ENCODE data around the gene EN1. TPM values are rescaled to one million over a fixed set of nuclear protein-coding genes. Genes with fewer than 3 reads are reported as not detected.

Gene EN1
- total RNA-seq, 4 donors from 2014 or later = 7.3 to 16.7 (median 11.8) TPM

DNA sequence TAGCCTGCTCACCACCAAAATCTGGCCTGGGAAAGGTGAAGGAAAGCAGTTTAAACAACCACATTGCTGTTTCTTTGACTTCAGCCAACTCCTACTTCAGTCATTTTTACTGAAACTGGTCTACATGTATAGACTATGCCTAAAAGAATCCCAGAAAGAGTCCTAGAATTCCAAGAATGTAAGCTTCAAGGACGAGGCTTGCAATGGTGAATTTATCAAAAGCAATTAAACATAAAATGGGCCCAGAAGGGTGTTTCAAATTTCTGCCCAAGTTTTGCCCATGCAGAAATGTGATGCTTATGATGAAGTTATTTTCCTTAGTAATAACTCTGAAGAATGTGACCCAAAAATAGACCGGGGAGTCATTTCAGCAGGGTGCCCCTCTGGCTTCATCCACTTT is 16.6 kb downstream of the EN1 start:
- no peak for DNase-seq (ENCODE audit: low spot score in 2 of 2)
- Histone ChIP-seq H3K27me3 (peaks cover 54% of the 10 kb centered on the region), H3K4me3 (no peak overlapping the region), H3K4me1 (peaks cover 26% of the 10 kb centered on the region), H3K9me3 (no peaks in the 10 kb centered on the region), H3K36me3 (no peaks in the 10 kb centered on the region), H3K27ac (peak overlapping the region; percentile 61)
- WGBS = 80% methylated on average over 2 of the region's 2 CpGs
- TF ChIP-seq EP300 (IDR thresholded peaks at IDR 0.05) (no peak), POLR2AphosphoS5 (IDR thresholded peaks at IDR 0.05) (no peak), POLR2A (IDR thresholded peaks at IDR 0.05) (no peak)
- TF ChIP-seq, protein P1, sequence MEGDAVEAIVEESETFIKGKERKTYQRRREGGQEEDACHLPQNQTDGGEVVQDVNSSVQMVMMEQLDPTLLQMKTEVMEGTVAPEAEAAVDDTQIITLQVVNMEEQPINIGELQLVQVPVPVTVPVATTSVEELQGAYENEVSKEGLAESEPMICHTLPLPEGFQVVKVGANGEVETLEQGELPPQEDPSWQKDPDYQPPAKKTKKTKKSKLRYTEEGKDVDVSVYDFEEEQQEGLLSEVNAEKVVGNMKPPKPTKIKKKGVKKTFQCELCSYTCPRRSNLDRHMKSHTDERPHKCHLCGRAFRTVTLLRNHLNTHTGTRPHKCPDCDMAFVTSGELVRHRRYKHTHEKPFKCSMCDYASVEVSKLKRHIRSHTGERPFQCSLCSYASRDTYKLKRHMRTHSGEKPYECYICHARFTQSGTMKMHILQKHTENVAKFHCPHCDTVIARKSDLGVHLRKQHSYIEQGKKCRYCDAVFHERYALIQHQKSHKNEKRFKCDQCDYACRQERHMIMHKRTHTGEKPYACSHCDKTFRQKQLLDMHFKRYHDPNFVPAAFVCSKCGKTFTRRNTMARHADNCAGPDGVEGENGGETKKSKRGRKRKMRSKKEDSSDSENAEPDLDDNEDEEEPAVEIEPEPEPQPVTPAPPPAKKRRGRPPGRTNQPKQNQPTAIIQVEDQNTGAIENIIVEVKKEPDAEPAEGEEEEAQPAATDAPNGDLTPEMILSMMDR (IDR thresholded peaks at IDR 0.05) = no peak

DNA sequence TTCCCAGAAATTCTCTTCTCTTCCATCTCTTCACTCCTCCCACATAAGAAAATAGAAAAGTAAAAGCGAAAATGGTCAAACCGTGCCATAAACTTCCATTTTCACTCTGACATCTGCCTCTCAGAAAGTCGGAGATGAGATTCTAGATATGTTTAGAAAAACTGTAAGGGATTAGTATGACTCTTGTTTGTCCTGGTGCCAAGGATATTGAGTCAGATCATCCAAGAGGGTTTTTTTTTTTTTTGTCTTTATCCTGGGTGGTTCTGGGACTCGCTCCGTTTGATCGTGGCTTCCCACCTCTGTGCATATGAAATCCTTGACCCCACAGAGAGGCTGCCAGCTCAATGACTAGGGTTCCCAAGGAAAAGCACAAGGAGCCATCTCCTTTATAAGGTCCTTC is 17.3 kb downstream of the EN1 start:
- peaks cover 47% of the 10 kb centered on the region for H3K27me3 ChIP-seq

DNA sequence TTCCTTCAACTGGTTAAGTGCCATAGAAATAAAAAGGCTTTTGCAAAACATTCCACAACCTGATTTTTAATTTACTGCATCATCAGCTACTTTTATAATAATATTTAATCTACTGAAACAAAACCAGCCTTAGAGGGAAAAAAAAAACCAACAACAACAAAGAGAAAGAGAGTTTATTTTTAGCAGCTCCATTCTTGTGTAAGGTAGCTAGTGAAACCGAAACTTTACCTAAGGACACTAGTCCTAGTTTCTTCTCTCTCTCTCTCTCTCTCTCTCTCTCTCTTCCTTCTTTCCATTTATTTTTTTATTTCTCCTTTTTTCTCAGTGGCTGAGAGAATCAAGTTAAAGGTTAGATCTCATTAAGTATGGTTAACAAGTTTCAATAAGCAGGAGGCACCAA is 21.4 kb downstream of the EN1 start:
- Histone ChIP-seq H3K4me1 (peaks cover 3% of the 10 kb centered on the region), H3K9me3 (no peaks in the 10 kb centered on the region), H3K4me3 (no peak overlapping the region), H3K36me3 (no peaks in the 10 kb centered on the region), H3K27ac (peak overlapping the region; percentile 38), H3K27me3 (peaks cover 14% of the 10 kb centered on the region)
- 27% methylated on average over 1 of the region's 1 CpG for WGBS
- DNase-seq (ENCODE audit: low spot score in 2 of 2) = no peak
- TF ChIP-seq EP300 (IDR thresholded peaks at IDR 0.05) (no peak), POLR2AphosphoS5 (IDR thresholded peaks at IDR 0.05) (no peak), POLR2A (IDR thresholded peaks at IDR 0.05) (no peak)
- TF ChIP-seq, protein P1 (IDR thresholded peaks at IDR 0.05) = no peak

More for the DNA sequence above, 17.3 kb downstream of the EN1 start:
- peaks cover 18% of the 10 kb centered on the region for H3K4me1 ChIP-seq
- no peaks in the 10 kb centered on the region for H3K9me3 ChIP-seq
- no peak overlapping the region for H3K4me3 ChIP-seq
- peak overlapping the region; percentile 61 for H3K27ac ChIP-seq
- WGBS = 28% methylated on average over 6 of the region's 6 CpGs
- DNase-seq (ENCODE audit: low spot score in 2 of 2) = peak; percentile 28 to 56
- TF ChIP-seq, protein P1 (IDR thresholded peaks at IDR 0.05) = no peak
- TF ChIP-seq EP300 (IDR thresholded peaks at IDR 0.05) = no peak
- TF ChIP-seq POLR2A (IDR thresholded peaks at IDR 0.05) = no peak
- no peak for TF ChIP-seq POLR2AphosphoS5 (IDR thresholded peaks at IDR 0.05)
- no peaks in the 10 kb centered on the region for H3K36me3 ChIP-seq

DNA sequence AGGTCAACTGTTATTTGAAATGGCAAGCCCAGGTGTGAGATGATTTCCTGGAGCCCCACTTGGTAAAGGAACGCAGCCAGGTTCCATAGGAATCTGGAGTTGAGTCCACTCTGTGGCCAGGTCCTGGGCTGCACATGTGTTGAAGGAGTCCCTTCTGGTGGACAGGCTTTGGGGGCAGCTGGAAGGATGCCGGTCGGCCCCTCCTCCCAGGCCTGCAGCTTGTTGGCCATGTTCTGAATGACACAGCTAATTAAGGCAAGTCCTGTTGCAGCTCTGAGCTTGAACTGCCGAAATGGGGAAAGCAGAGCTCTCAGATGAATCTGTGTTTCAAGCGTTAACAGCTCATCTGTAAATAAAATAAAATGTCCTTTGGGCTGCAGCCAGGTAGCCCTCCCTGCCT is 23.8 kb downstream of the EN1 start:
- TF ChIP-seq POLR2A (IDR thresholded peaks at IDR 0.05) = no peak
- TF ChIP-seq, protein P1 (IDR thresholded peaks at IDR 0.05) = no peak
- TF ChIP-seq EP300 (IDR thresholded peaks at IDR 0.05) = no peak
- TF ChIP-seq POLR2AphosphoS5 (IDR thresholded peaks at IDR 0.05) = no peak
- 53% methylated on average over 5 of the region's 5 CpGs for WGBS
- Histone ChIP-seq H3K9me3 (no peaks in the 10 kb centered on the region), H3K4me3 (no peak overlapping the region), H3K36me3 (no peaks in the 10 kb centered on the region), H3K4me1 (no peaks in the 10 kb centered on the region), H3K27ac (peak overlapping the region; percentile 5), H3K27me3 (peaks cover 8% of the 10 kb centered on the region)
- no peak for DNase-seq (ENCODE audit: low spot score in 2 of 2)

DNA sequence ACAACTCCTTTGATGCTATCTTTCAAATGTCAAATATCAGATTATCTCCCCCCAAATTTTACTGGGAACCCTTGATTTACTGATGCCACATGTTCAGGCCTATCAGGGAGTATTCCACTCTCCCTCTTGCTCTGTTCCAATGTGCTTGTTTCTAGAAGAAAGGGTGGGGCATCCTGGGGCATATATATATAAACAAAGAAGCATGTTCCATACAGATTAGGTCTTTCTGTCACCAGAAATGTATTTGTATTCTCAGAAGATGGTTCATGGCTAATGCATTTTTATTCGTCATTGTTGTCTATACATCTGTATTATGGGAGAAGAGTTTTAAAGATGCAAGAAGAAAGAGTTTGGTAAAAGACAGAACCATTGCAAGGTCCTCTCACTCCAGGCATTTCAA is 24.9 kb downstream of the EN1 start:
- DNase-seq (ENCODE audit: low spot score in 2 of 2) = no peak
- WGBS = 88% methylated on average over 1 of the region's 1 CpG
- H3K36me3 ChIP-seq = no peaks in the 10 kb centered on the region
- TF ChIP-seq POLR2A (IDR thresholded peaks at IDR 0.05) (no peak), POLR2AphosphoS5 (IDR thresholded peaks at IDR 0.05) (no peak), EP300 (IDR thresholded peaks at IDR 0.05) (no peak)
- TF ChIP-seq, protein P1 (IDR thresholded peaks at IDR 0.05) = no peak
- peaks cover 8% of the 10 kb centered on the region for H3K27me3 ChIP-seq
- no peak overlapping the region for H3K27ac ChIP-seq
- no peaks in the 10 kb centered on the region for H3K9me3 ChIP-seq
- no peaks in the 10 kb centered on the region for H3K4me1 ChIP-seq
- no peak overlapping the region for H3K4me3 ChIP-seq
